IMR-90 (cell line): ENCODE data around the gene CLCF1. TPM values are rescaled to one million over a fixed set of nuclear protein-coding genes. Genes with fewer than 3 reads are reported as not detected.

ENCODE experiments used
- ATAC-seq: fragments of 200-7000 bp; cut with Tn5 transposase; 2 replicates; pipeline ENCODE4 v1.9.1; 2020; ENCODE audit warnings: low read depth, mild to moderate bottlenecking, moderate library complexity
- BruUV-seq: library from RNA; stranded (reverse); fragments of 400-500 nt; replicated peaks from 2 replicates; lab custom pipeline; 2021; lab: Mats Ljungman, UMichigan
- CTCF ChIA-PET: fragments of 300-600 bp; formaldehyde crosslinking; extraction: SDS; loops from one replicate; lab custom pipeline; 2021; ENCODE audit warnings: antibody characterized with exemption; lab: Yijun Ruan, JAX
- POLR2A ChIA-PET: fragments of 300-600 bp; sonication (Branson Sonifier 250); formaldehyde crosslinking; loops from one replicate; lab custom pipeline; 2022; ENCODE audit warnings: antibody characterized with exemption; ENCODE audit not compliant: unreplicated experiment; lab: Charles Lee
- DNase-seq: peaks from one replicate; pipeline ENCODE4 v3.0.0; 2013
- H2AFZ ChIP-seq: replicated peaks from 2 replicates; pipeline ENCODE3; 2013; ENCODE audit warnings: low read length, mild to moderate bottlenecking; ENCODE audit not compliant: poor library complexity
- H2AK5ac ChIP-seq: 2 replicates; pipeline ENCODE4 v1.6.1; 2013; ENCODE audit warnings: low read depth, low read length, inconsistent platforms
- H2AK9ac ChIP-seq: replicated peaks from 2 replicates; pipeline ENCODE3; 2013; ENCODE audit warnings: mild to moderate bottlenecking, low read depth, low read length, moderate library complexity; ENCODE audit not compliant: poor library complexity
- H2BK120ac ChIP-seq: 2 replicates; pipeline ENCODE4 v1.6.1; 2013; ENCODE audit warnings: low read depth, low read length, inconsistent platforms
- H2BK15ac ChIP-seq: 3 replicates; pipeline ENCODE4 v1.6.1; 2013; ENCODE audit warnings: low read depth, low read length, inconsistent platforms
- H2BK20ac ChIP-seq: 2 replicates; pipeline ENCODE4 v1.6.1; 2013; ENCODE audit warnings: low read depth, mild to moderate bottlenecking, inconsistent platforms, low read length, moderate library complexity
- H2BK5ac ChIP-seq: 2 replicates; pipeline ENCODE4 v1.6.1; 2013; ENCODE audit warnings: mild to moderate bottlenecking, low read depth, low read length, inconsistent platforms; ENCODE audit not compliant: poor library complexity, severe bottlenecking
- H3K14ac ChIP-seq: replicated peaks from 2 replicates; pipeline ENCODE4 v1.6.1; 2013; ENCODE audit warnings: low read depth, low read length, inconsistent platforms
- H3K18ac ChIP-seq: 2 replicates; pipeline ENCODE4 v1.6.1; 2013; ENCODE audit warnings: low read depth, low read length, control low read depth
- H3K23ac ChIP-seq: 2 replicates; pipeline ENCODE4 v1.6.1; 2013; ENCODE audit warnings: low read depth, low read length, inconsistent platforms
- H3K27ac ChIP-seq: 2 replicates; pipeline ENCODE4 v1.5.1; 2013; ENCODE audit warnings: mild to moderate bottlenecking, control low read depth, low read length; ENCODE audit not compliant: insufficient read depth
- H3K27me3 ChIP-seq: 2 replicates; pipeline ENCODE4 v1.6.1; 2013; ENCODE audit warnings: low read length; ENCODE audit not compliant: control insufficient read depth, insufficient read depth
- H3K36me3 ChIP-seq: 2 replicates; pipeline ENCODE4 v1.6.1; 2013; ENCODE audit warnings: low read length, mixed read lengths; ENCODE audit not compliant: control insufficient read depth, insufficient read depth
- H3K4ac ChIP-seq: 2 replicates; pipeline ENCODE4 v1.6.1; 2013; ENCODE audit warnings: low read depth, low read length, inconsistent platforms
- H3K4me1 ChIP-seq: 2 replicates; pipeline ENCODE4 v1.6.1; 2013; ENCODE audit warnings: low read length, mixed read lengths; ENCODE audit not compliant: control insufficient read depth, insufficient read depth
- H3K4me2 ChIP-seq: 2 replicates; pipeline ENCODE4 v1.6.1; 2013; ENCODE audit warnings: low read depth, mild to moderate bottlenecking, control low read depth, low read length, moderate library complexity
- H3K4me3 ChIP-seq: 2 replicates; pipeline ENCODE4 v1.5.1; 2013; ENCODE audit warnings: low read depth, mild to moderate bottlenecking, control low read depth, low read length, moderate library complexity; ENCODE audit not compliant: insufficient read depth
- H3K56ac ChIP-seq: 2 replicates; pipeline ENCODE4 v1.6.1; 2013; ENCODE audit warnings: low read length, inconsistent platforms; ENCODE audit not compliant: insufficient read depth; ENCODE audit errors: extremely low read depth
- H3K79me1 ChIP-seq, 2 experiments: 2 replicates each; pipeline ENCODE4 v1.6.1; 2013; ENCODE audit warnings: low read length in 2 of 2, inconsistent platforms in 1 of 2, low read depth in 1 of 2
- H3K9ac ChIP-seq: 2 replicates; pipeline ENCODE4 v1.6.1; 2013; ENCODE audit warnings: low read depth, low read length, control low read depth
- H3K9me1 ChIP-seq: 2 replicates; pipeline ENCODE4 v1.6.1; 2013; ENCODE audit warnings: low read length, inconsistent platforms; ENCODE audit not compliant: insufficient read depth
- H3K9me3 ChIP-seq: 2 replicates; pipeline ENCODE4 v1.6.1; 2013; ENCODE audit warnings: low read length; ENCODE audit not compliant: control insufficient read depth, insufficient read depth
- H4K20me1 ChIP-seq: 2 replicates; pipeline ENCODE4 v1.6.1; 2013; ENCODE audit warnings: low read length, inconsistent platforms; ENCODE audit not compliant: insufficient read depth
- H4K5ac ChIP-seq: 2 replicates; pipeline ENCODE4 v1.6.1; 2013; ENCODE audit warnings: mild to moderate bottlenecking, low read depth, low read length, control low read depth
- H4K8ac ChIP-seq, 2 experiments: 2 replicates each; pipeline ENCODE4 v1.6.1; 2013; ENCODE audit warnings: low read depth in 2 of 2, low read length in 2 of 2, control low read depth in 1 of 2, inconsistent platforms in 1 of 2
- H4K91ac ChIP-seq: 2 replicates; pipeline ENCODE4 v1.6.1; 2013; ENCODE audit warnings: low read depth, low read length, inconsistent platforms; ENCODE audit not compliant: insufficient read depth
- CTCF ChIP-seq: conservative IDR thresholded peaks from 2 replicates; pipeline ENCODE4 v1.5.1; 2012; ENCODE audit warnings: mild to moderate bottlenecking, low read depth, low read length, improper control_type of control experiment
- ELK1 ChIP-seq: fragments of 150-350 bp; IDR thresholded peaks from 2 replicates; pipeline ENCODE4 v1.6.1; 2016; ENCODE audit warnings: low read depth, mild to moderate bottlenecking, low read length, moderate library complexity, borderline replicate concordance
- POLR2A ChIP-seq: IDR thresholded peaks from 2 replicates; pipeline ENCODE4 v1.6.1; 2012; ENCODE audit warnings: mild to moderate bottlenecking, low read depth, low read length
- RFX5 ChIP-seq: IDR thresholded peaks from 2 replicates; pipeline ENCODE4 v1.8.0; 2012; ENCODE audit warnings: low read depth, mild to moderate bottlenecking, low read length, moderate library complexity
- WGBS, 2 experiments: methylation state at CpG; one replicate each; pipeline versions ENCODE4 v1.1.5 to v1.1.7; 2013; ENCODE audit warnings: missing lambda C conversion rate in 2 of 2; ENCODE audit not compliant: insufficient read length in 1 of 2; ENCODE audit errors: extremely low coverage in 2 of 2; 5-methylcytosine and 5-hydroxymethylcytosine counted together
- dilution Hi-C: fragments of 300-500 bp; cut with HindIII; formaldehyde crosslinking; loops from one replicate; pipeline ENCODE4 v1.14.3; 2018; ENCODE audit warnings: low sequenced_read_pairs; ENCODE audit not compliant: unreplicated experiment
- in situ Hi-C: fragments of 300-500 bp; cut with MboI; formaldehyde crosslinking; loops from 3 replicates; pipeline ENCODE4 v1.14.3; 2019; ENCODE audit warnings: low sequenced_read_pairs, inconsistent platforms, mixed read lengths
- intact Hi-C: fragments of 100-400 bp; cut with micrococcal nuclease; formaldehyde crosslinking; loops from 2 replicates; pipeline ENCODE4 v1.10.0; 2022
- polyA plus RNA-seq, 3 experiments: library from polyadenylated mRNA; depleted of rRNA; stranded (reverse); fragments of >200 nt; gene quantifications; 2 replicates each; pipeline ENCODE4 v1.2.3, GENCODE V29; 2012; ENCODE audit warnings: low replicate concordance in 1 of 3
- total RNA-seq: library from RNA; depleted of rRNA; stranded (reverse); fragments of >200 nt; gene quantifications from 2 replicates; pipeline ENCODE4 v1.2.3, GENCODE V29; 2012

Gene CLCF1
- total and polyA plus RNA-seq, 2 of the 4 experiments (the other 2 are of a cell fraction) = 5.6 to 27.8 TPM

GRCh38 chr11:67384851-67385366, 11.5 kb upstream of the CLCF1 start:
- H4K5ac ChIP-seq = no peak overlapping the region
- peak overlapping the region; percentile 26 for H2AFZ ChIP-seq
- H3K9me1 ChIP-seq = no peaks in the 10 kb centered on the region; the same call in 1 of the 2 replicates
- H3K79me1 ChIP-seq = peaks cover 0 to 5% of the 10 kb centered on the region in 2 experiments; a peak in 1 of 4 replicates
- H3K4ac ChIP-seq = no peak overlapping the region
- dilution Hi-C loops (no loop called here), intact Hi-C loops (no loop called here), in situ Hi-C loops (loop anchor here (5.0 kb wide), 1 partner anchor 123 kb away; no protein-coding TSS in a partner anchor)
- H4K8ac ChIP-seq = peak overlapping the region; percentile 40 to 42; a peak in 2 of 4 replicates
- peak overlapping the region; percentile 57; the same call in 1 of the 2 replicates for H2AK5ac ChIP-seq
- H3K4me2 ChIP-seq = no peak overlapping the region
- H4K91ac ChIP-seq = no peak overlapping the region
- peaks cover 8% of the 10 kb centered on the region; the same call in 1 of the 2 replicates for H3K4me1 ChIP-seq
- ATAC-seq (peak; percentile 22), DNase-seq (peak; percentile 64)
- ChIA-PET POLR2A (no interaction called here), CTCF (no interaction called here)
- TF ChIP-seq RFX5 = no peak
- no peak for TF ChIP-seq ELK1
- TF ChIP-seq POLR2A = no peak
- no peak for TF ChIP-seq CTCF
- H3K9me3 ChIP-seq = no peaks in the 10 kb centered on the region
- no peak overlapping the region for H2BK5ac ChIP-seq
- 82% methylated on average over 2 of the region's 3 CpGs; no CpG with 5 or more reads in 1 of the 2 experiments for WGBS, 2 experiments
- no peak overlapping the region for H3K4me3 ChIP-seq
- H2BK120ac ChIP-seq = no peak overlapping the region
- BruUV-seq = no TSS peak
- no peak overlapping the region for H3K14ac ChIP-seq
- no peak overlapping the region for H3K56ac ChIP-seq
- H3K27me3 ChIP-seq = no peaks in the 10 kb centered on the region; the same call in 1 of the 2 replicates
- H2BK20ac ChIP-seq = no peak overlapping the region
- H4K20me1 ChIP-seq = no peaks in the 10 kb centered on the region
- no peak overlapping the region for H3K9ac ChIP-seq
- no peak overlapping the region for H2AK9ac ChIP-seq
- no peak overlapping the region for H3K23ac ChIP-seq
- no peak overlapping the region for H2BK15ac ChIP-seq
- no peak overlapping the region for H3K27ac ChIP-seq
- no peak overlapping the region for H3K18ac ChIP-seq
- no peaks in the 10 kb centered on the region for H3K36me3 ChIP-seq
